OCI-LY7 (cell line): Measurements from ENCODE around the gene GALNT4. TPM values are rescaled to one million over a fixed set of nuclear protein-coding genes. Genes with fewer than 3 reads are reported as not detected.

Experiments used
- BruUV-seq: library from RNA; stranded (reverse); fragments of 400-500 nt; replicated peaks from 2 replicates; lab custom pipeline; 2021; lab: Mats Ljungman, UMichigan
- CTCF ChIA-PET: fragments of 300-600 bp; sonication (Branson Sonifier 250); formaldehyde crosslinking; loops from one replicate; lab custom pipeline; 2022; ENCODE audit warnings: antibody characterized with exemption; ENCODE audit not compliant: unreplicated experiment; lab: Charles Lee
- POLR2A ChIA-PET: fragments of 300-600 bp; sonication (Branson Sonifier 250); formaldehyde crosslinking; loops from one replicate; lab custom pipeline; 2022; ENCODE audit warnings: antibody characterized with exemption; lab: Charles Lee
- DNase-seq: peaks from one replicate; pipeline ENCODE4 v3.0.0-alpha.2; 2015; ENCODE audit warnings: low spot score
- H2AFZ ChIP-seq: fragments of 200-600 bp; sonication (generic), shearing (Covaris generic); 2 replicates; pipeline ENCODE4 v1.6.1; 2014; ENCODE audit warnings: mild to moderate bottlenecking, antibody characterized with exemption, low read length, moderate library complexity
- H3K27ac ChIP-seq: fragments of 200-600 bp; sonication (generic); 2 replicates; pipeline ENCODE4 v1.5.1; 2014; ENCODE audit warnings: mixed run types, low read depth, mild to moderate bottlenecking, moderate library complexity, low read length, inconsistent platforms; ENCODE audit not compliant: poor library complexity, severe bottlenecking
- H3K36me3 ChIP-seq: fragments of 200-600 bp; sonication (generic); 2 replicates; pipeline ENCODE4 v1.6.1; 2014; ENCODE audit warnings: mild to moderate bottlenecking, antibody characterized with exemption, low read length, moderate library complexity, mixed read lengths; ENCODE audit not compliant: insufficient read depth
- H3K4me1 ChIP-seq: fragments of 200-600 bp; sonication (generic); 2 replicates; pipeline ENCODE4 v1.5.1; 2014; ENCODE audit warnings: mild to moderate bottlenecking, low read length; ENCODE audit not compliant: insufficient read depth, poor library complexity, severe bottlenecking
- H3K4me2 ChIP-seq: fragments of 200-600 bp; sonication (generic); 2 replicates; pipeline ENCODE4 v1.6.1; 2014; ENCODE audit warnings: mild to moderate bottlenecking, low read length
- H3K4me3 ChIP-seq: fragments of 200-600 bp; sonication (generic); 2 replicates; pipeline ENCODE4 v1.5.1; 2014; ENCODE audit warnings: mild to moderate bottlenecking, low read depth, low read length; ENCODE audit not compliant: poor library complexity, severe bottlenecking
- H3K79me2 ChIP-seq: fragments of 200-600 bp; sonication (generic); 2 replicates; pipeline ENCODE4 v1.6.1; 2016; ENCODE audit warnings: low read depth, mild to moderate bottlenecking, low read length, moderate library complexity, mixed read lengths; ENCODE audit not compliant: insufficient read depth
- H3K9me2 ChIP-seq: fragments of 200-600 bp; sonication (generic); 2 replicates; pipeline ENCODE4 v1.6.1; 2016; ENCODE audit warnings: mild to moderate bottlenecking, low read length, mixed read lengths; ENCODE audit not compliant: insufficient read depth
- H3K9me3 ChIP-seq: fragments of 200-600 bp; sonication (generic); 2 replicates; pipeline ENCODE4 v1.6.1; 2014; ENCODE audit warnings: mild to moderate bottlenecking, mixed run types, low read length, mixed read lengths
- H4K20me1 ChIP-seq: fragments of 200-600 bp; sonication (generic); 2 replicates; pipeline ENCODE4 v1.6.1; 2014; ENCODE audit warnings: mild to moderate bottlenecking, antibody characterized with exemption, low read length, moderate library complexity, mixed read lengths; ENCODE audit not compliant: insufficient read depth
- CTCF ChIP-seq: fragments of 200-600 bp; sonication (generic); conservative IDR thresholded peaks from 2 replicates; pipeline ENCODE4 v1.5.1; 2014; ENCODE audit warnings: mild to moderate bottlenecking, antibody characterized with exemption, low read length, moderate library complexity, mixed read lengths
- EZH2phosphoT487 ChIP-seq: fragments of 200-600 bp; sonication (generic); IDR thresholded peaks from 2 replicates; pipeline ENCODE4 v1.6.1; 2018; ENCODE audit warnings: low read depth, borderline replicate concordance, mild to moderate bottlenecking, mixed run types, antibody characterized with exemption, low read length, moderate library complexity, mixed read lengths
- intact Hi-C: fragments of 100-400 bp; cut with micrococcal nuclease; formaldehyde crosslinking; loops from one replicate; pipeline ENCODE4 v1.10.0; 2022; ENCODE audit not compliant: unreplicated experiment
- total RNA-seq, 2 experiments: library from RNA; depleted of rRNA in 1 of 2; stranded (reverse); fragments of >200 nt in 1 of 2; shearing (Covaris generic) in 1 of 2; gene quantifications; 2 replicates each; pipeline ENCODE4 v1.2.3, GENCODE V29; 2014 to 2022

GALNT4 gene
- total RNA-seq, 2 experiments from 2014 or later: 2.1 to 3.7 TPM

GRCh38 chr12:89523843-89524540 lies 604 bp downstream of the GALNT4 start:
- intact Hi-C loops: loop anchor here (1.0 to 2.0 kb wide), 3 partner anchors 54 to 473 kb away; partner anchors contain the start of gene ATP2B1
- no peaks in the 10 kb centered on the region for H3K9me3 ChIP-seq
- peaks cover 11% of the 10 kb centered on the region; the same call in 1 of the 2 replicates for H4K20me1 ChIP-seq
- no TSS peak for BruUV-seq
- ChIA-PET POLR2A (interaction anchor here (0.8 to 1.4 kb wide), 4 partner anchors 11 to 745 kb away, joined by 3 to 5 read pairs (median 4); no protein-coding TSS in a partner anchor), CTCF (no interaction called here)
- peaks cover 31% of the 10 kb centered on the region for H3K4me1 ChIP-seq
- DNase-seq: no peak
- peaks cover 29% of the 10 kb centered on the region for H3K36me3 ChIP-seq
- TF ChIP-seq CTCF (no peak), EZH2phosphoT487 (no peak)
- peaks cover 46% of the 10 kb centered on the region; the same call in 1 of the 2 replicates for H3K79me2 ChIP-seq
- H3K9me2 ChIP-seq: no peaks in the 10 kb centered on the region
- H3K4me2 ChIP-seq: peak overlapping the region; percentile 89
- H2AFZ ChIP-seq: peak overlapping the region; percentile 100
- H3K27ac ChIP-seq: peak overlapping the region; percentile 77
- peak overlapping the region; percentile 94 for H3K4me3 ChIP-seq

GRCh38 chr12:89523393-89523792 lies 1.2 kb downstream of the GALNT4 start:
- DNase-seq: no peak
- CTCF ChIA-PET: no interaction called here
- Histone ChIP-seq H3K4me2 (peak overlapping the region; percentile 89), H3K4me3 (peak overlapping the region; percentile 94), H3K4me1 (peaks cover 27% of the 10 kb centered on the region), H3K27ac (no peak overlapping the region), H4K20me1 (peaks cover 11% of the 10 kb centered on the region; the same call in 1 of the 2 replicates), H3K9me2 (no peaks in the 10 kb centered on the region), H3K9me3 (no peaks in the 10 kb centered on the region), H2AFZ (no peak overlapping the region), H3K36me3 (peaks cover 29% of the 10 kb centered on the region), H3K79me2 (peaks cover 46% of the 10 kb centered on the region; the same call in 1 of the 2 replicates)
- intact Hi-C loops: no loop called here
- BruUV-seq: no TSS peak
- TF ChIP-seq CTCF (no peak), EZH2phosphoT487 (no peak)
- POLR2A ChIA-PET: no interaction called here
